Right kidney (tissue), 1 donor: ENCODE measurements around the gene FHIT.
"Not testable (repeated sequence)": the region's sequence is repeated elsewhere in the genome, so short reads cannot be mapped to it uniquely, and the experiment has no call there.

ENCODE experiments used
- DNase-seq: peaks from one replicate; pipeline ENCODE4 v3.0.0-alpha.2; 2016

The FHIT gene

DNA sequence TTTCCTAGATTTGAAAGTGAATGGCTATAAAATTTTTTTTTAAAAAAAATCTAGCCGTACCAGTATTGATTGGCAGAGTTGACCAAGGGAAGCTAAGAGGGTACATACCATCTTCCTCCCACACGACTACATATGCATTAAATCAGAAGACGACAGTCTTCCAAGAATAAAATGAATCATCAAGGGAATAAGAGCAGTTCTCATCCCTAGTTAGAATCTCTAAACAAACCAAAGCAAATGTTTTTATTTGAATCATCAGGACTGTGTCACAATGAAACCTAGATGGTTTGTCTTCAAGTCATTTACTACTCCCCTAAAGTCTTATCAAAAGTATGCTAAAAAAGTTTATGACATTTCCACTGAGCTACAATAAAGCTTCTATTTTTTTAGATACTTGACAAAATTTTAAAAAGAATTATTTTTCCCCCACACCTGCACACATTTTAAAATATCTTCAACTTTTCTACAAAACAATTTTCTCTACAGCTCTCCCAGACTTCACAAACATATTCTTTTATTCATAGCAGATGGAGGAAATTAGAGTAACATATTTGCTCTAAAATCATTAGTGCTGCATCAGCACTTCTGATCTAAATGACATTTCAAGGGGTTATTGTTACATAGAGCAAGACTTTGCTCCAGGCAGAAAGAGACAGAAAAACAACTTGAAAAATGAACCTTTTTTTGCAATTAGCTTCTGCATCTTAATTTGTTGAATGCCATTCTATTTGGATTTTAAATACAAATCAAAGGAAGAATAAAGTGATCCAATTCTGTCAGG, 547.1 kb downstream of the FHIT start:
- DNase-seq = no peak

DNA sequence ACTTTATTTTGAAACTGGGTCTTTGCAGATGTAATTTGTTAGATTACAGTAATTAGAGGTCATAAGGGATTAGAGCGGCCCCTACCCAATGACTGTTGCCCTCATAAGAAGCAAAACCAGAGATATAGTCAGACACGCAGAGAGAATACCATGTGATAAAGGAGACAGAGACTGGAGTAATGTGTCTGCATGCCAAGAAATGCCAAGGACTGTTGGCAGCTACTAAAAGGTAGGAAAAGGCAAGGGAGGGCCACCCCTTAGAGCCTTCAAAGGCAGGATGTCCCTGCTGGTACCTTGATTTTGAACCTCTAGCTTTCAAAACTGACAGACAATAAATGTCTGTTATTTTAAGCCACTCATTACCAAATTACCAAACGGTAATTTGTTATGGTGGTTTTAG, 548.2 kb downstream of the FHIT start:
- no peak for DNase-seq

DNA sequence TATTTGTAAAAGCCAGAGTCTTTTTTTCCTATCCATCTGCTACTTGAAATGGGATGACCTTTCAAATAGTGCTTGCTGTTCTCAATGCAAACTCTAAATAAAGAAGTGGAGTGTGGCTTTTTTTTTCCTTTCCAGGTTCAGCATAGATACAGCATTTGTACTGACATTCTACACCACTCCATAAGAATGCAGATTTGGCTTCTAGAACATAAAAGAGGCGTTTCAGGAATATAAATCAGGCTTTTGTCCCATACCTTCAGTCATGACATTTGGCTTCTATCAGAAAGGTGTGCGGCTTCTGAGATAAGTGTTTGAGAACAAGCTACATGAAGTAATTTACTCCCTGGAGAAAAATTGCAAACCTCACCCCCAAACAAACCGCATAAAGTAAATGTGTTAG, 553.1 kb downstream of the FHIT start:
- no peak for DNase-seq

DNA sequence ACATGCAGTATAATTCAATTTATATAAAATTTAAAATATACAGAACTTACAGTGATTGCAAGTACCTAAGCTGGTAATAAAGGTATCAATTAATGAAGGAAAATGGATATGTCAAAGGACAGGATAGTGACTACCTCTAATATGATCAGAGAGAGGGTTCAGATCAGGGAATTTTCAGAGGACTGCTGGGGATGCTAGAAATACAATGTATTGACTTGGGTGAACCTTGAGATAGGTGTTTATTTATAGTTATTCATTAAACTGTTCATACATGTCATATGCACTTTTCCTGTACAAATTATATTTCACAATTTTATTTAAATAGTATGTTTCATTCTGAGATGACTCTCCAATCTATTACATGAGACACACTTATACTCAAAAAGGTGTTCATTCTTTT, 554.1 kb downstream of the FHIT start:
- no peak for DNase-seq

DNA sequence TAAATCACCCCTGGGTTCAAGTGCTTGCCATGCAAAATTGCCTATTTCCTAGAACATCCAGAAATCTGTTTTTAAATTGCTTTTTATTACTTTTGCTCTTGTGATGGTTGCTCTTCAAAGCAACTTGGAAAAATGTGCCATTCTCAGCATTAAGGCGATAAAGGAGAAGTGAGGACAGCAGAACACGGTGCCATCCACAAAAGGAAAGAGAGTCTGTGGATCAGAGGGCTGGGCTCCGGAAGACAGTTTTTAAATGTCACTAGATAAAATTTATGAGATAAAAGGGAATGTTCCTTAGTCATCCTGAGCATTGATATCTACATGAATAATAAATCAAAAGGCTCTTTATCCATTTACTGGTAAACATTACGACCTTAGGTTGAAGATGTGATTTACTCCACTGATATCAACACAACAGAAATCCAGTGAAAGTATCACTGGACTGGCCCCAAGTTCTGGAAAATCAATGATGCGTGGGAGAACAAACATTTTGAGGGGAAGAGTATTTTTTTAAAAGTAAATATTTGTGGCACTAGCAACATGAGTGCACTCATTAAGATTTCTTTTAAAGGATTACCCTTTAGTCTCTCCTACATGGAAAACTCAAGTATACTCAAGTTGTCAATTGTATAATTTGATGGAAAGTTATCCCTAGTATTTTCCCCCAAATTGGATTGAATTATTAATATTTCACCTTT, 554.7 kb downstream of the FHIT start:
- no peak for DNase-seq

DNA sequence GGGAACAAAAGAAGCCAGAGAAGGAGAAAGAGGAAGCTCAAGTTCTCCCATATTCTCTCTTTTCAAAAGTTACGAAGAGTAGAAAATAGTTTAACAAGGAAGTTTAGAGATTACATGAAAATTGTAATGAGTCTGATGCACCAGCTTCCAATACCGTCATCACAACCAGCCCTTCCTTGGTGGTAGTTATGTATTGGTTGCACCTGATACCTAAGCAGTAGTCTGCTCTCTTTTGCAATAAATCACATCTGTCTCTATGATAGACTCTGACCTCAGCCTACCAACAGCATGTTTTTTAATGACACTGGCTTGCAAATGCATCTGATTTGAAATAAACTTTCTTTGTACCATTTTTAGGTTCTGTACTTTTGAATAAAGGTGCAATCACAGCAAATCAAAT, 575.8 kb downstream of the FHIT start:
- no peak for DNase-seq

DNA sequence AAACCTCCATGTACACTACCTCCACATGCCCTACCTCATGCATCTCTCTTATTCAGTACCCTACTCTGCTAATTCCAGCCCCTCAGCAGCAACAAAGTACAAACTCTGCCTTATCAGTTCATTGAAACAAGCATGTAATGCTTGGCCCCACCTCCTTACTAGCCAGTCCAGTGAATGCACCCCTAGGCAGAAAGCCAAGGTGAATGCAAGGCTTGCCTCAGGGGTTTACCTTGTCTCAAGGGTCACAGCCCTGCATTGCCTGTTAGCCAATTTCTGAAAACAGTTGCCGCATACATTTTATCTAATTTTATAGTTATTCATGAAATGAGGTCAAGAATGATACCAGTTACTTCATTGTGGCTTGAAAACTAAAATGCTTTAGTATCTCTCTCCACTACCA, 576.4 kb downstream of the FHIT start:
- no peak for DNase-seq

DNA sequence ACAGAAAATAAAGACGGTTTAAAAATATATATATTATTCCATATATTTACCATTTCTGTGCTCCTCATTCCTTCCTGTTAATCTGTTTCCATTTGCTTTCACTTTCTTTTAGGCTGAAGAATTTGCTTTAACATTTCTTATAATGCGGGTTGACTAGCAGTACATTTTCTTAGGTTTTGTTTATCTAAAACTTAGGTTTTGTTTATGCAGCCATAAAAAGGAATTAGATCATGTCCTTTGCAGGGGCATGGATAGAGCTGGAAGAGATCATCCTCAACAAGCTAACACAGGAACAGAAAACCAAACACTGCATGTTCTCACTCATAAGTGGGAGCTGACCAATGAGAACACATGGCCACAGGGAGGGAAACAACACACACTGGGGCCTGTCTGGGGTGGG, 578.1 kb downstream of the FHIT start:
- DNase-seq = no peak

DNA sequence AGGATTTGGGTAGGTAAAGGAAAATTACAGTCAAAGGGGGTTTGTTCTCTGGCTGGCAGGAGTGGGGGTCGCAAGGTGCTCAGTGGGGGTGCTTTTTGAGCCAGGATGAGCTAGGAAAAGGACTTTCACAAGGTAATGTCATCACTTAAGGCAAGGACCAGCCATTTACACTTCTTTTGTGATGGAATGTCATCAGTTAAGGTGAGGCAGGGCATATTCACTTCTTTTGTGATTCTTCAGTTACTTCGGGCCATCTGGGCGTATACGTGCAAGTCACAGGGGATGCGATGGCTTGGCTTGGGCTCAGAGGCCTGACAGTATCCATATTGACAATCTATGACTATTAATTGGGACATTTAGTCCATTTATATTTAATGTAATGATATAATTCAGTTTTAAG, 578.9 kb downstream of the FHIT start:
- not testable (repeated sequence) for DNase-seq

DNA sequence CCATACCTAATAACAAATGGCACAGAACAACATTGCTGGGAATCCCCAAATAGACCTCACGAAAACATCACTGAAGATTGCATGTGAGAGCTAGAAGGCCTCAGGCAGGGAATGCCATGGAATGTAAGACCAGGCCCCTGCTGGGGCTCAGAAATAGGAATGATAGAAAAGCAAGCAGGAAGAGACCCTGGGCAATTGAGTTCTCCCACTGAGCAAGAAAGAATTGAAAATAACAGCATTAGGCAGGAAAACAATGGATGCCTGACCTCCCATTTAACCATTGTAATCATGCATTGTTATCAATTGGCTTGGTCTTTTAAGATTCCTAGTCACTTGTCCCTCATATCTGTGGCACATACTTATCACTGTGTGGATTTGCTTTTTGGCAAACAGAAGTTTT, 581.6 kb downstream of the FHIT start:
- DNase-seq = no peak

DNA sequence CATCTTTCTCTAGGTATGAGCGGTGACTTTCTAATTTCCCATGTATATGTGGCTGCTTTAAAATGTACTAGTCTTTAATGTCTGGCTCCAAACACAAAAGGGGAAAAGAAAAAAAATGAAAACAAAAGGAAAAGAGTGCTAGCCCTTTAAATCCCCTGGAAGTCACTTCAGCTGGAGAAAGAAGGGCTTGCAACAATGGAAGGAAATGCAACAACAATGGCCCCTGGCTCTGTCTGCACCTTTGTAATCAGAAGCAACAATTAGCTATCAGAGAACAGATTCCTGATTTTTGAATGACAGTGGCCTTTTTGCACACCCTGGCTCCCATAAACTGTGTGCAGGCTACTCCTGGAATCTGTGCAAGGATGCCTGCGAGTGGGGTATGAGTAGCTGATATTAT, 591.2 kb downstream of the FHIT start:
- no peak for DNase-seq

DNA sequence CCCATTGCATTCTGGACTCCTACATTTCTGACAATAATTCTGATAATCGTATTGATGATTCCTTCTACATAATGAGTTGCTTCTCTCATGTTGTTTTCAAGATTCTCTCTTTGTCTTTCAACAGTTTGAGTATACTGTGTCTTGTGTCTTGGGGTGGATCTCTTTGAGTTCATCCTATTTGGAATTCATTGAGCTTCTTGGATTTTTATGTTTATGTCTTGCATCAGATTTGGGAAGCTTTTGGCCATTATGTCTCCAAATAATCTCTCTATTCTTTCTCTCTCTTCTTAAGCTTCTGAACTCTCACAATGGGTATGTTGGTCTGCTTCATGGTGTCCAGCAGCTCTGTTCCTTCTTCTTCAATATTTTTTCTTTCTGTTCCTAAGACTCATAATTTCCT, 592.2 kb downstream of the FHIT start:
- no peak for DNase-seq

DNA sequence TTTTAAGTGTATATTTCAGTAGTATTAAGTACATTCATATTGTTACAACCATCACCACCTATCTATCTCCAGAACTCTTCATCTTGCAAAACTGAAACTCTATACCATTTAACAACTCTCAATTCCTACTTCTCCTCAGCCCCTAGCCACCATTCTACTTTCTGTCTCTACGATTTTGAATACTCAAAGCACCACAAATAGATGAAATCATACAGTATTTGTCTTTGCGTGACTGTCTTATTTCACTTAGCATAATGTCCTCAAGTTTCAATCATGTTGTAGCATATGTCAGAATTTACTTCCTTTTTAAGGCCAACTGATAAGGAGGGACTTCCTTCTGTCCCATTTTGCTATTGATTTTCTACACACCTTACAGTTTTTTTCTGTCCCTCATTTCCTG, 593.3 kb downstream of the FHIT start:
- no peak for DNase-seq

DNA sequence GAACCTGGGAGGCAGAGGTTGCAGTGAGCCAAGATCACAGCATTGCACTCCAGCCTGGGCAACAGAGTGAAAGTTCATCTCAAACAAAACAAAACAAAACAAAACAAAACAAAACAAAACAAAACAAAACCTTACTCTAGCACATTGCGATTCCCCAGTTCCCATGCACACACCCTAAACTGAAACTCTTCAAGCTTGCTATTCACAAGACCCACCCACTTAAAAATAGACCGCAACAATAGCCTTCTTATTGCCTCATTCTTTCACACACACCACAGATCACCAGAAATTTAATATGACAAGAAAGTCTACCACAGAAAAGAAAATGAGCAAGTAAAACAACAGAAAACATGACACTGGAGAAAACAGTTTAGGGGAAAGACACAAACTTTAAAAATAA, 598.4 kb downstream of the FHIT start:
- DNase-seq = no peak

DNA sequence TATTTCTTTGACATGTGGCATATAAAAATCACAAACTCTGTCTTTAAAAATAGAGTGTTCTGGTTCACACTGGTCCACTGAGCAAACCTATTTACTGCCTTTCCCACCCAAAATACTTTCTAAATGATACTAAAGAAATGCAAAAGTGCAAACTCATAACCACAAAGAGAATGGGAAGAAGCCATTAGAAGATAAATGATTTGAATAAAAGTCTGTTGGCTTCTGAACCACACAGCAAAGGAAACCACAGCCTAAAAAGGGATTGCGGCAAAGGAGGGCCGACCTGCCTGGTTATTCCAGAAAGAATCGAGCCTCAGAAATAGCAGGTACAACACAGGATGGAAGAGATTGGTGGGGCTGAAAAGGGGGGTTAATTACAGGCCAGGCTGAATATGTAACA, 599.5 kb downstream of the FHIT start:
- no peak for DNase-seq

DNA sequence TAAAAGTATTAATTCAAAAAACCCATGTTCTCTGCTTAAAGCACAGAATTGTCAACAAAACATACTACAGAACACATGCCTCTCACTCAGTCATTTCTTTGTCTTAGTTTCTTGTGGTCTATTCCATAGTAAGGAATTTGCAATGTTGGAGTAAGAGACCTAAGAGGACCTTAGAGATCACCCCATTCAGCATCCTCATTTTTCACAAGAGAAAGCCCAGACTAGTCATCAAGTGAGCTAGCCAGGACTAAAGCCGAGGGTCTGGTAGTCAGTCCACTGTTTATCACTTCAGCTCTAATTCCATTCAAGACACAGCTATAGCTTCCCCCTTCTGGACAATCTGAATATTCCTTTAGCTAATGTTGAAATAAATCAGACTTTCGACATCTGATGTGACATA, 601.1 kb downstream of the FHIT start:
- no peak for DNase-seq

DNA sequence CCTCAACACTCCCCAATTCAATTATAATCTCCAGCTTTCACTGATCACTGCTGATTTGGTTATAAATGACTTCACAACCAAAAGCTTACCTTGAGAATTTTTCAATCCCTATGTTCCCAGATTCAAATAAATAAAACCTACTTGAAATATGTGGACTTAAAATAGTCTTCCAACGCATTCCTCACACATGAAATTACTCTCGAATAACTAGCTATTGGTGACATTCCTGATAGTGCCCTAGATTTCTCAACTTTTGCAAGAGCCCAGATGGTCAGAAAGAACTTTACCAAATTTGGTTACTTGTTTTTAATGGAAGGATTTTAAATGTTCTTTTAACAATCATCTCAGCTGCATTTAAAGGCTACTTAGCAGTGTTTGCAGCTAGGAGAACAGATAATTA, 605.5 kb downstream of the FHIT start:
- DNase-seq = no peak

DNA sequence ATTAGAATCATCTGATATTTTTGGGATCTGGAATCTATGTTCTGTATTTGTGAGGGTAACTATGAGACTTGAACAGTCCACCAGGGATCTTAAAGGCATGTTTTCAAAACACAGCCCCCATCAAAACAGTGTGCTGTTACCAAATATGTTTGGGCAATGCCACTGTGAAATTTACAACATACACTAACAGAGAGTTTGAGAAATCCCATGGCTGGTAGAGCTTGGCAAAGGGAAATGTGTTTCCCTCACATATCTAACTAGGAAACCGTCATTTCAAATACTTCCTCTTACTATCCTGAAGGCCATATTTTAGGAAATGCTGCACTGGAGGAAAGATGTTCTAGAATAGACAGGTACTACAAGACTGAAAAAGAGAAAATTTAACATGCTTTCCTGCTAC, 607.4 kb downstream of the FHIT start:
- no peak for DNase-seq

DNA sequence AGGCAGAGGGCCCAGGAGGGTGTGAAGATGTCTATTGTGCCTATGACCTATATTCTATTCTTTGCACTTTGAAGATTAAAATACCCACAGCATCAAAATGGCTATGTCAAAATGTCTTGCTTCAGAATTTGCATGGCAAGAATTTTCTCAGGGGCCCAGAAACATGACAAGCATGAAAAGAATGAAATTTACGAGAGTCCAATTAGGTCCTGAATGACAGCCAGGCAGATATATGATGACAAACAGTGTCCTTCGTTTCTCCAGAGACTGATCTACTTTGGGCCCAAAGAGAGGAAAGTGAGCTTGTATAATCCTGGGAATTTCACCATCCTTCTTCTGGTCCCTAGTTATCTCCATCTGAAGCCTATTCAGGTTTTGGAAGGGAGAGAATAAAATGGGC, 609.9 kb downstream of the FHIT start:
- no peak for DNase-seq

DNA sequence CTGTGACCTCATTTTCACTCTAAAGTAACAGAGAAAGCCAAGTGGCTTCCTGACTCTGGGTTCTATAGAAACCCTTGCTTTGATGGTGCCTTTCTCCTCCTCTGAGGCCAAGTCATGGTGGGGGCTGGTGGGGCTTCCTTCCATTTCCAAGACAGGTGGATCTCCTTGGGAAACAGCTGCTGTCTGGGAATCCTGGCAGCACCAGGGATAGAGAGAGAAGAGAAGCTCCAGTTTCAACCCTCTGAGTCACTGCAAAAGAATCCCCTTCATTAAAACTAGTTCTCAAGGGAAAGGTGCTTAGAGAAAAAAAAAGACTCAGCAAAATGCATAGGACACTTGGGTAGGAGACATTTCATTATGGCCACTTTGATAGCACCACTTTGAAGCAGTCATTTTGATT, 614.4 kb downstream of the FHIT start:
- no peak for DNase-seq

DNA sequence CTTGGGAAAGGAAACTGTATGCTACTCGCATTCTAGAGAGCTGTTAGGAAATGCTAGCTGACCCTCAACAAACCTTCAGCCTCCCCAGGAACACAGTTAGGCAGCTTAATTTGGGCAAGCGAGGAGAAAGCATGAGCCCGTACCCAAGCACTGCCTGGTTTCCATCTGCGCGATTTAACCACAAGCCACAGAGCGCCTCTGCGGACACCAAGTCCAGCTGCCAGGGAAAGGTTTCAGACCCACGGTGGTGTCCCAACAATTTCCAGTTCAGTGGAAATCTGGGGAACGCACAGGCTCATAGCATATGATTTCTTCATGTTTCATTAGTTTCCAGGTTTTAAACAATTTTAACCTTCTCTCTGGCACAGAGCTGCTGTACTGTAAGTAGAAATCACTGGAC, 617.6 kb downstream of the FHIT start:
- no peak for DNase-seq

DNA sequence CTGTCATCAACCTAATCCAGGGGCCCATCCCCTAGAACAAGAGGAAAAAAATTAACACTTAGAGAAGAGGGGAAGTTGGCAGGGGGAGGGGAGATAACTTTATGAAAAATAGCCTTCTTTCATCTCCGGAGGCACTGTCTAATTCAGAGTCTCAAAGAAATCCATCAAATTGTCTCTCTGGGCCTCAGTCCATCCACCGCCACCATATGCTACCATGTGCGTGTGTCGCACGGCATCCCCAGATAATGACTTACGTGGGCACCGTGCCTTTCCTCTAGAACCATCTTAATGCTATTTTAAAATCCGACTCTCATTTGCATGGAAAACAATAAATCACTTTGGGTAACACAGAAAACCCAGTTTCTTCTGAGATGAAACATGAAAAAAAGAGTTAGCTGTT, 619.7 kb downstream of the FHIT start:
- DNase-seq = peak; percentile 6

DNA sequence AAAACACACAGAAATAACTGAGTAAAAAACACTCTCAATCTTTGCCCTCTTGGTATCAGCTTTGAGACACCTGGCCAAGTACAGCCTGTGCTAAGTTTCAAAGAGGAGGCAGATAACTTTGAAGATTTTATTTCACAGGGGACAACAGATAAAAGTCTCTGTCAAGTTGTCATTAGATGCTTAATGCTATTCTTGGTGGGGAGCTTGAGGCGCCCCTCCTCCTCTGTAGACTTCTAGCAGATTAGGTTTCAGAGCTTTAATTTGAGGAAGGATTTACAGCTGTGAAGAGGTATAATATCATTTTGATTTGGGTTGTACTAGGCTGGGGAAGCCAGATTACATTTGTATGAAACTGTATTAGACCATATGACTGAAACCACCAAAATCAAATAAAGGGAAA, 620.3 kb downstream of the FHIT start:
- no peak for DNase-seq

DNA sequence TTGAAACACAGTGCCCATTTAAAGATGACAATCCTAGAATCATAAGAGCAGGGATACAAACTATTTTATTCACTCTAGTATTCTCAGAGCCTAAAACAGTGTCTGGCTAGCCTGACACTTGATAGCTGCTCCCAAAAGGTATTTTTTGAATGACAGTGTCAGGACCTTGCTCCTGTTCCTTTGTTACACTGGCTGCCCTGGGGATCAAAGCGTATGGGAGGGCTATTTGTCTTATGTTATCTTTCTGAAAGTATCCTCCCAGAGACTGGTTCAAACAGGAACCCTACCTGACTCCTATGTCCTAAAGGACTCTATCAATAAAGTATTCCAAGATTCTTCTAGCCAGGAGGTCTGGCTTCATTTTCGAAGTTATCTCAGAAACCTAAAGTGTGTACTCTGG, 621.4 kb downstream of the FHIT start:
- no peak for DNase-seq
